ENCODE results near the gene GSG1L.

Gene GSG1L

DNA sequence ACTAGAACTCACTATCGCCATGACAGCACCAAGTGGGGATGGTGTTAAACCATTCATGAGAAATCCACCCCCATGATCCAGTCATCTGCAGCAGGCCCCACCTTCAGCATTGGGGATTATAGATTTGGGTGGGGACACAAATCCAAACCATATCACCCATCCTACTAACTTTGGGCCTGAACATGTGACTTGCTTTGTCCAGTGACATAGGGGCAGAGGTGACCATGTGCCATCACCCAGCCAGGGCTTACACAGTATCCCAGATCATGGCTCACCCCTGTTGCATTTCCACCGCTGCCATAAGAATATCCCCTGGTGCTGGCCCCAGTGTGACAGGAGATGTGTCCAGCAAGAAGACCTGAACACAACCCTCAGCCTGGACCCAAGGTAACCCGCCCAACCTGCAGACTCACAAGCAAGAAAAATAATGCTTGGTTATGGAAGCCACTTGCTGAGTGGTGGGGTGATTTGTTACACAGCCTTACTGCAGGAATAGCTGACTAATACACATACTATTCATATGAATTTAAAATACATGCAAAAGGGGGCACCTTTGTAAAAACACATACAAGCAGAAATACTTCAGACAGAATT lies 130.9 kb downstream of the GSG1L start:
- DNase-seq: no peak

DNA sequence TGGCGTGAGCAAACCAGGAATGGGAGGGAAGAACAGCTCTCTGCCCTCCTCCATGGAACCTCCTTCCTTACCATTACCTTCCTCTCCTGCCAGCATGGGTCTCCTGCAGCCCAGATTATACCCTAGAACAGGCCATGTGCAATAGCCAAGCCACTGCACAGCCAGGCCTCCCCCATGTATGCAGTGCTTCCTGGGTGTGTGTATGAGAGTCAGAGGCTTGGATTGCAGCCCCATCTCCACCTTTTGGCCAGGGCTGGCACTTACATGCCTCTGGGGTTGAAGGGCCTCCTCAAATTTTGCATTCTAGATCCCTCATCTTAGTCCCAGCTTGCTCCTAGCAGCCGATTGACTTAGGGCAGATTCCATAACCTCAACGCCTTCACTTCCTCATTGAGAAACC lies 133.7 kb downstream of the GSG1L start:
- no peak for DNase-seq

GRCh38 chr16:27928542-27928941 lies 135.0 kb downstream of the GSG1L start:
- DNase-seq: no peak

GRCh38 chr16:27927266-27927901 lies 136.1 kb downstream of the GSG1L start:
- no peak for DNase-seq

DNA sequence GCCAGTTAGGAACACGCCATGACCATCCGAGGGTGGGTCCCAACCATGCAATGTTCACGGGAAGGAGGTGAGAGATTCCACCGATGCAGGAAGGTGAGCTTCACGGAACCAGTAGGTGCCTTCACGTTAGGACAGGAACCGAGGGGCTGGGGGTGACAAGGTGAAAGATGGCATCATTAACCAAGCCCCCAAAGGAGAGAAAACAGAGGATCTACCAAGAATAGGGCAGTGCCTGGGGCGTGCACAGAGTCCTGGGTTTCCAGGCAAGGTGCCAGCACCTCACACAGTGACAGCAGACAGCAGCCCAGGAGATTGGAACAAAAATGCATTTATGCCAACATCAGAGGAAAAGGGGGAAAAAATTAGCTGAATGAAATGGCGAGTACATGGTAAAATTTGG lies 137.9 kb downstream of the GSG1L start:
- no peak for DNase-seq

DNA sequence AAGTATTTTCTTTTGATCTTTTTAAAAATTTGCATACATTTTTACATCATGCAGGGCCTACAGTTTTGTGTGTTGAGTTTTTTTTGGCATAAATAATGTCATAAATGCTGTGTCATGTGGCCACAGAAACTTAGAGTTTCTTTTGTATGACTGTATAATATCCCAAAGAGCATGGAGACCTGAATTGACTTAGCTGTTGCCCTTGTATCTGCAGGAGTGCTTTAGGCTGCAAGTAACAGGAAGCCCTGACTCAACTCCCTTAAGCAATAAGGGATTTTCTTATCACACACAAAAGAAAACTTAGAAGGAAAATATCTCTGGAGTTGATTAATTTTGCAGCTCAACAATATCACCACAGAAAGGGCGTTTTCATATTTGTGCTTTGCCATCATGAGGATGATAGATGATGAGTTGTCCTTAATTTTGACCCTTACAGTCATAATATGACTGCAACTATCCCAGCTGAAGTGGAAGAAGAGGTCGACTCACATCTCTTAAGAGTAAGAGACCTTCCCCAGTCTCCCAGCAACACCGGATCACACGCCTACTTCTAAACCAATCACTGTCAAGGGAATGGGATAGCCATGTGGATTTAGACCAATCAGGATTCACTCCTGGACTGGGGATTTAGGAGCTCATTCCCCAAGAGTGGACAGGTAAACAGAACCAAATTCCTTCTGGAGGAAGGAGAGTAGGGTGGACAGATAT lies 138.9 kb downstream of the GSG1L start:
- no peak for DNase-seq

DNA sequence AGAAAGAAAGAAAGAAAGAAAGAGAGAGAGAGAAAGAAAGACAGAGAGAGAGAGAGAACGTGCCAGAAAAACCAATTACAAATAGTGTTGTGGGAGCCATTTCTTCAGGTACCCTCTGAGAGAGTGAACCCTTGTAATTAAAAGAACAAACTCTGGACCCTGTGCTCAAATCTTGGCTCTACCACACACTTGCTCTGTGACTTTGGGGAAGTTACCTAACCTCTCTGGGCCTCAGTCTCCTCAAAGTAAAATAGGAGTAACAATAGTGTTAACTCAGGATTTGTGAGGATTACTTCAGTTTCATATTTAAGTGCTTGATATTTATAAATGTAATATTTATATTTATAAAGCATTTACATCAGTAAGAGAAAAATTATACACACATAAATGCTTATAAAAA lies 139.8 kb downstream of the GSG1L start:
- DNase-seq: no peak

GRCh38 chr16:27922433-27922832 lies 141.1 kb downstream of the GSG1L start:
- no peak for DNase-seq

- DNase-seq: no peak
These were observed 142.4 kb downstream of the GSG1L start for GRCh38 chr16:27921134-27921533.

- no peak for DNase-seq
These were observed 143.1 kb downstream of the GSG1L start for GRCh38 chr16:27920391-27920891.

GRCh38 chr16:27918755-27919154 lies 144.8 kb downstream of the GSG1L start:
- DNase-seq: no peak

DNA sequence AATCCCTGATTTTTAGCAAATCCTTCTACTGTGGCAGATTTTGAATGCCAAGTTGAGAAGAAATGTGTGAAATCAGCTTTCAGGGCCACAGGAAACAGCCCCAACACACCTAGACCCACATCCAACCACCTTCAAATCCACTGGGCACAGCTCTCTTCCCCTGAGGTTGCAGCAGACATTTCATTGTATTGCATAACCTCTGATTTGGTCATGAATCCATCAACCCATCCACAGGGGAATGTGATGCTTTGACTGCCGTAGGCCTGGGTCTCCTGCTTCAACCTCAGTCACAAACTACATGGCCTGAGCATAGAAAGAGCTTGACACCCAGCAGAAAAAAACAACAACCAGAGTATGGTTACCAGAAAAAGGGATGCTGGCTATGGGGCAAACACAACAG lies 145.6 kb downstream of the GSG1L start:
- DNase-seq: no peak

- no peak for DNase-seq
These were observed 152.0 kb downstream of the GSG1L start for GRCh38 chr16:27911486-27911885.

DNA sequence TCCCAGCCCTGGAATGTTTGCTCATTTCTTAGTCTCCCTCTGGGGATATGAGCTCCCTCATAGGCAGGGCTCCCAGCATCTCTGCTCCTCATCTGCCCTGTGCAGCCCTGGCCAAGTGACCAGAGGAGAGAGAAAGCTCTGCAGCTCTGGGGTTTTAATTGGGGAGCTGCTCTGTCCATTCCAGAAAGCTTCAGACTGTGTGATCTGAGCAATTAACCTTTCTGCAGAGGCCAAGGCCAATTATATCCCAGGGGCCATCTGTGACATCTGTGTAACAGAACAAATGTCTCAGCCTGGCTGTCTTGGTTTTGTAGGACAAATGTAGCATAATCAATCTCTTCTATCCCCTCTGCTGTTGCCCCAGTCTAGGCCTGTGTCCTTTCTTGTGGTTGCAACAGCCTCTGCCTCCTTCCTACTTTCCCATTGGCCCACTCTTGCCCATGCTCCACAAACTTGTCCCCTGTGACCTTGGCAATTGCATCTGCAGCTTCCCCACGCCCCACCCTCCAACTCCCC lies 156.0 kb downstream of the GSG1L start:
- DNase-seq: no peak

DNA sequence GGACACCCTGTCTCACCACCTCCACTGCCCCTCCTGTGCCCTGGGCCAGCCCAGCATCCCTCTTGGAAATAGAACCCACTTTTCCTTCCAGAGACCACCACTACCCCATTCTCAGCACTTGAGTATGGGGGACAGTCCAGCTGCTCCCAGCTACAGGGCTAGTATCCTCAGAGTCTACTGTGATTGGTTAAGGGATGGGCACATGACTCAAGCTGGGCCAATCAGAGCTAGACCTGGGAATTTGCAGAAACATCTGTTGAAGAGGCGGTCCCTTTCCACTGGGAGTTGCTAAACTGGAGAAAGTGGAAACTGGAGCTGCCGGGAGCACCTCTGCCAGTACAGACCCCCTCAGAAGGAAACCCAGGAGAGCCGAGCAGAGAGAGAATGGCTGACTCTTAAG lies 156.6 kb downstream of the GSG1L start:
- no peak for DNase-seq

GRCh38 chr16:27903046-27903655 lies 160.4 kb downstream of the GSG1L start:
- no peak for DNase-seq

DNA sequence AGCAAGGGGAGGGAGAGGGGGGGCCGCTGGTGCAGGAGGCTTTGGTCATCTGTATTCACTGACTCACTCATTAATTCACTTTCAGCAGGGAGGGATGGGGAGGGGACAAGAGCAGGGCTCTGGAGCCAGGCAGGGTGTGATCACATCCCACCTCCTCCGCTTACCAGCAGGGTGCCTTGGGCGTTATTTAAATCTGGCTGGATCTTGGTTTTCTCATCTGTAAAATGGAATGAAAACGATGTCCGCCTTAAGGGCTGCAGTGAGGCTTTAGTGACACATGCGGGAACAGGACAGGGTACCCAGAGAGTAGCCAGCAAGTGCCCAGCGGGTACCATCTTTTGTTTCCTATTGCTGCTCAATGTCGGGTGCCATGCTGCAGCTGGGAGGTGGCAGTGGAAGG lies 161.0 kb downstream of the GSG1L start:
- no peak for DNase-seq

DNA sequence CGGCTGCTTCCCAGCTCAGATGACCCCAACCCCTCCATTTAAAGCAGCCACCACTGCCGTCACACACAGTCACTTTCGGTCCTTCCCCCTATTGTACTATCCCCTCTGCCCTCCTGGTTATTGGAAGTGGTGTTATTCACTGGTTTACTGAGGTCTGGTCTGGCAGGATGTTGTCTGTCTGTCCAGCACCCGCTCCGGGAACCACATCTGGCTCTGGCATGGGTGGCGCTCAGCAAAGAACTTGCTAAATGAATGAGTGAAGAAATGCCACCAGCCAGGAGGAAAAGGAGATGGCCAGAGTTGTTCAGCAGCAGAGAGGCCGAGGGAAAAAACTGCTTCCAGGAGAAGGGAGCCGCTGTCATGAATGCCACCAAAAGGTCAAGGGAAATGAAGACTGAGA lies 161.6 kb downstream of the GSG1L start:
- DNase-seq: no peak

GRCh38 chr16:27899736-27900135 lies 163.8 kb downstream of the GSG1L start:
- no peak for DNase-seq

DNA sequence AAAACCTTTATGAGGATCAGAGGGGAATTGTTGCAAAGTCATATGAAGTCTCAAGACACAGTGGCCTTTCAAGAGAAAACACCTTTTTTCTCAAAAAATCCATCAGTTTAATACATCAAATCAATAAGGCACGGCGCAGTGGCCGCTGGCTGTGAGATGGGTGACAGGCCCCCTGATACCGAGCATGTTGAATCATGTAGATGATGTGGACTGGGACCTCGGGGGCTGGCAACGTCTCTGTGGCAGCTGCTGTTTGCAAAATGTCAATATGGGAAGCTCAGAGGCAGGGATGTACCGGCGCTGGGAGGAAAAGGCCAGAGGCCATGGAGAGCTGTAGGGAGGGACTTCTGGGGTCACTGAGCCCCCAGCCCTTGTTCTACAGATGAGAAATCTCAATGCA lies 169.1 kb downstream of the GSG1L start:
- no peak for DNase-seq

GRCh38 chr16:27892879-27893278 lies 170.6 kb downstream of the GSG1L start:
- DNase-seq: no peak

- DNase-seq: no peak
These were observed 172.6 kb downstream of the GSG1L start for GRCh38 chr16:27890866-27891265.

DNA sequence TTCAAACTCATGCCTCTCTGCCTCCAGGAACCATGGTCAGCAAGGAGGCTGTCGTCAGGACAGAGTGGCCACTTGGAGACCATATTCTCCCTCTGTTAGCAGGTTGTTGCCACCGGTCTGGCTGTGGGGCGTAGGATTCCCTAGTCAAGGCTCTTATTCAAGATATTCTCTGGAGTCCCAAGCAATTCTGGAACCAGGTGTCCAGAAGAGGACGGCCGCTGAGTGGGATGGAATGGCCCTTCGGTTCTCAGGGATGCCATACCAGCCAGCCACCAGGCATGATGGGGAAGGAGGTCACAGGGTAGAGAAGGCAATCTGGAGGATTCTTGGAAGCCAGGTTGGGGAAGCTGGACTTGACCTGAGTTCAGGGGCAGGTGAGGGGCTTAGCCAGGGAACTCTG lies 173.5 kb downstream of the GSG1L start:
- no peak for DNase-seq

DNA sequence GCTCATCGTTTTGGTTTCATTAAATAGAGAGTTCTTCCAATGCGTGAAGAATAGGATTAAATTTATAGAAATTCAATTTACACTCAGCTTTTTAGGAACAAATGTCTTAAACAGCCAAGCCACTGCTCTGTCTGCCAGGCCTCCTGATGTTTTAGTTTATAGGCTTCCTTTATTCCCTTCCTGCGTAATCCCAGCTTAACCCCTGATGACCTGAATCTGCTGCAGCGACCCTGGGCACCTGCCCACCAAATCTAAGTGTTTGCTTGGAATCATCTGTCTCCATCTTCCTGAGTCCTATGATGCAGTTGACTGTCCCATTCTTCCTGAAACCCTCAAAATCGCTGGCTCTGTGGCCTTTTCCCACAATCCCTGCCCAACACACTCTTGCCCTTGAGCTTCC lies 179.9 kb downstream of the GSG1L start:
- no peak for DNase-seq

Measured in activated naive CD4-positive, alpha-beta T cell treated with Interleukin-2 at 50 U/mL for 16 hours (primary cell).